Upper lobe of left lung (tissue), 6 donors: Measurements from ENCODE around the gene PGK2. TPM values are rescaled to one million over a fixed set of nuclear protein-coding genes. Genes with fewer than 3 reads are reported as not detected.

Experiments used
- ATAC-seq, 2 donors: fragments of 200-7000 bp; cut with Tn5 transposase; one replicate each; pipeline ENCODE4 v1.9.1; 2022; ENCODE audit warnings: mild to moderate bottlenecking in 2 of 2, moderate library complexity in 2 of 2; ENCODE audit not compliant: low FRiP score in 2 of 2
- DNase-seq, 2 donors: peaks; one replicate each; pipeline ENCODE4 v3.0.0-alpha.2; 2019 to 2020
- H3K27ac ChIP-seq, 4 donors: fragments of 200-600 bp; sonication (generic); one replicate each; pipeline ENCODE4 v1.5.1; 2016 to 2019
- H3K27me3 ChIP-seq, 4 donors: fragments of 200-600 bp; sonication (generic); one replicate each; pipeline ENCODE4 v1.5.1; 2017 to 2019
- H3K36me3 ChIP-seq, 4 donors: fragments of 200-600 bp; sonication (generic); one replicate each; pipeline ENCODE4 v1.5.1; 2016 to 2019
- H3K4me1 ChIP-seq, 4 donors: fragments of 200-600 bp; sonication (generic); one replicate each; pipeline ENCODE4 v1.5.1; 2018 to 2019
- H3K4me3 ChIP-seq, 4 donors: fragments of 200-600 bp; sonication (generic); one replicate each; pipeline ENCODE4 v1.5.1; 2017 to 2019; ENCODE audit warnings: mild to moderate bottlenecking in 2 of 4, moderate library complexity in 1 of 4
- H3K9me3 ChIP-seq, 4 donors: fragments of 200-600 bp; sonication (generic); one replicate each; pipeline ENCODE4 v1.5.1; 2018 to 2019
- EP300 ChIP-seq, 4 donors: sonication (generic); formaldehyde crosslinking; IDR thresholded peaks; one replicate each; pipeline ENCODE4 v1.5.1; 2017; ENCODE audit warnings: antibody characterized with exemption in 4 of 4, control low read depth in 2 of 4
- POLR2A ChIP-seq, 4 donors: fragments of 450-650 bp; IDR thresholded peaks; one replicate each; pipeline ENCODE4 v1.5.1; 2016 to 2017; ENCODE audit warnings: antibody characterized with exemption in 4 of 4, mild to moderate bottlenecking in 2 of 4
- POLR2AphosphoS5 ChIP-seq, 2 donors: sonication (generic); formaldehyde crosslinking; IDR thresholded peaks; one replicate each; pipeline ENCODE4 v1.5.1; 2017; ENCODE audit warnings: antibody characterized with exemption in 2 of 2
- WGBS, 2 donors: methylation state at CpG; one replicate each; pipeline ENCODE4 v1.1.5; 2017 to 2018; 5-methylcytosine and 5-hydroxymethylcytosine counted together
- total RNA-seq, 6 donors: library from RNA; depleted of rRNA in 4 of 6; stranded (reverse); fragments of >200 nt in 4 of 6; gene quantifications; one replicate each; pipeline versions ENCODE4 v1.1.0 to v1.2.1, GENCODE V29; 2016 to 2021
- TF ChIP-seq, protein P1 (sequence below), 6 experiments: fragments of 450-650 bp in 4 of 6; fragments of 200-600 bp in 2 of 6; sonication (generic) in 2 of 6; IDR thresholded peaks; one replicate each; pipeline ENCODE4 v1.5.1; 2016 to 2019; ENCODE audit warnings: antibody characterized with exemption in 6 of 6
- donor health status: DM: no; HTN: no; CAD: no; lungs with moderate emphysema.
- donor health status: DM: no; HTN: yes; CAD: no; lungs with severe emphysema.

The PGK2 gene
- not detected for total RNA-seq

DNA sequence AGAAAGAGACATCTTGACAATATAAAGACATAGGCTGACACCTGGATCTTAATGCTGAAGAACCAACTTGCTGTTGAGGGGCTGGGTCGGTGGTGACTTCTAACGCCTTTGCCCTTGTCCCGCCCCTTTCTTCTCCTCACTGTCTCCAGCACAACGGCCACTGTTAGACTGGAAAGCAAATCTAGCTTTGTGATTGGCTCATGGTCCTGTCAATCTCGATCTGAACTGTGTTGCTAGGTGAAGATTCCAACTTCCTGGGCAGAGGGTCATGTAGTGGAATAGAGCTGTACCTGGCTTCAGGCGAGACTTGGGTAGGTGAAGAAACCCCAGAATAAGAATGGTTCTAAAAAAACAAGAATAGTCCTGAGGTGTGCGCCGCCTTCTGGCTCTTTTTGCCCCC, at the start of gene PGK2:
TSS of gene PGK2 (minus strand) at position 110 of the 400 bp plus-strand sequence. CDS start at position 12, 98 bp downstream.
- WGBS, 2 donors, result 86 to 90% methylated on average over 8 of the region's 8 CpGs
- Histone ChIP-seq H3K27ac (no peak within 1 kb of the TSS), H3K27me3 (no peaks in the 10 kb centered on the region), H3K36me3 (no peaks in the 10 kb centered on the region), H3K9me3 (no peaks in the 10 kb centered on the region), H3K4me3 (no peak within 1 kb of the TSS), H3K4me1 (no peaks in the 10 kb centered on the region)
- no peak for TF ChIP-seq POLR2AphosphoS5 (IDR thresholded peaks at IDR 0.05)
- TF ChIP-seq, protein P1, sequence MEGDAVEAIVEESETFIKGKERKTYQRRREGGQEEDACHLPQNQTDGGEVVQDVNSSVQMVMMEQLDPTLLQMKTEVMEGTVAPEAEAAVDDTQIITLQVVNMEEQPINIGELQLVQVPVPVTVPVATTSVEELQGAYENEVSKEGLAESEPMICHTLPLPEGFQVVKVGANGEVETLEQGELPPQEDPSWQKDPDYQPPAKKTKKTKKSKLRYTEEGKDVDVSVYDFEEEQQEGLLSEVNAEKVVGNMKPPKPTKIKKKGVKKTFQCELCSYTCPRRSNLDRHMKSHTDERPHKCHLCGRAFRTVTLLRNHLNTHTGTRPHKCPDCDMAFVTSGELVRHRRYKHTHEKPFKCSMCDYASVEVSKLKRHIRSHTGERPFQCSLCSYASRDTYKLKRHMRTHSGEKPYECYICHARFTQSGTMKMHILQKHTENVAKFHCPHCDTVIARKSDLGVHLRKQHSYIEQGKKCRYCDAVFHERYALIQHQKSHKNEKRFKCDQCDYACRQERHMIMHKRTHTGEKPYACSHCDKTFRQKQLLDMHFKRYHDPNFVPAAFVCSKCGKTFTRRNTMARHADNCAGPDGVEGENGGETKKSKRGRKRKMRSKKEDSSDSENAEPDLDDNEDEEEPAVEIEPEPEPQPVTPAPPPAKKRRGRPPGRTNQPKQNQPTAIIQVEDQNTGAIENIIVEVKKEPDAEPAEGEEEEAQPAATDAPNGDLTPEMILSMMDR (IDR thresholded peaks at IDR 0.05), result no peak
- TF ChIP-seq EP300 (IDR thresholded peaks at IDR 0.05), result no peak
- TF ChIP-seq POLR2A (IDR thresholded peaks at IDR 0.05), result no peak
- DNase-seq, result no peak
- no peak for ATAC-seq

- Histone ChIP-seq H3K4me1 (no peaks in the 10 kb centered on the region), H3K27me3 (no peaks in the 10 kb centered on the region), H3K4me3 (no peak overlapping the region), H3K27ac (no peak overlapping the region), H3K36me3 (no peaks in the 10 kb centered on the region), H3K9me3 (no peaks in the 10 kb centered on the region)
- ATAC-seq (no peak), DNase-seq (no peak)
- no peak for TF ChIP-seq EP300 (IDR thresholded peaks at IDR 0.05)
- no peak for TF ChIP-seq POLR2AphosphoS5 (IDR thresholded peaks at IDR 0.05)
- no peak for TF ChIP-seq POLR2A (IDR thresholded peaks at IDR 0.05)
- TF ChIP-seq, protein P1 (IDR thresholded peaks at IDR 0.05), result no peak
- 85 to 86% methylated on average over 3 of the region's 3 CpGs for WGBS, 2 donors
These were observed 48.1 kb upstream of the PGK2 start for GRCh38 chr6:49835140-49835539.

- Histone ChIP-seq H3K4me3 (no peak overlapping the region), H3K27me3 (no peaks in the 10 kb centered on the region), H3K27ac (no peak overlapping the region), H3K4me1 (no peaks in the 10 kb centered on the region), H3K36me3 (no peaks in the 10 kb centered on the region), H3K9me3 (no peaks in the 10 kb centered on the region)
- TF ChIP-seq EP300 (IDR thresholded peaks at IDR 0.05), result no peak
- TF ChIP-seq POLR2AphosphoS5 (IDR thresholded peaks at IDR 0.05), result no peak
- TF ChIP-seq, protein P1 (IDR thresholded peaks at IDR 0.05), result no peak
- no peak for TF ChIP-seq POLR2A (IDR thresholded peaks at IDR 0.05)
- no peak for DNase-seq
- WGBS, 2 donors, result 69 to 90% methylated on average over 1 of the region's 1 CpG
- ATAC-seq, result no peak
These were observed 46.3 kb upstream of the PGK2 start for GRCh38 chr6:49833386-49833785.

GRCh38 chr6:49826743-49827406, 39.8 kb upstream of the PGK2 start:
- Histone ChIP-seq H3K4me1 (no peaks in the 10 kb centered on the region), H3K9me3 (no peaks in the 10 kb centered on the region), H3K27me3 (no peaks in the 10 kb centered on the region), H3K27ac (no peak overlapping the region), H3K36me3 (no peaks in the 10 kb centered on the region), H3K4me3 (no peak overlapping the region)
- no peak for TF ChIP-seq POLR2A (IDR thresholded peaks at IDR 0.05)
- TF ChIP-seq, protein P1 (IDR thresholded peaks at IDR 0.05), result no peak
- no peak for TF ChIP-seq EP300 (IDR thresholded peaks at IDR 0.05)
- no peak for TF ChIP-seq POLR2AphosphoS5 (IDR thresholded peaks at IDR 0.05)
- DNase-seq, result no peak
- no peak for ATAC-seq
- WGBS, 2 donors, result 35 to 50% methylated on average over 5 of the region's 5 CpGs

- no peak for ATAC-seq
- H3K27me3 ChIP-seq, result no peaks in the 10 kb centered on the region
- 82 to 87% methylated on average over 2 of the region's 2 CpGs for WGBS, 2 donors
- H3K9me3 ChIP-seq, result no peaks in the 10 kb centered on the region
- H3K36me3 ChIP-seq, result no peaks in the 10 kb centered on the region
- DNase-seq, result no peak
- H3K27ac ChIP-seq, result no peak overlapping the region
- no peak overlapping the region for H3K4me3 ChIP-seq
- TF ChIP-seq POLR2A (IDR thresholded peaks at IDR 0.05), result no peak
- no peak for TF ChIP-seq POLR2AphosphoS5 (IDR thresholded peaks at IDR 0.05)
- TF ChIP-seq, protein P1 (IDR thresholded peaks at IDR 0.05), result no peak
- no peak for TF ChIP-seq EP300 (IDR thresholded peaks at IDR 0.05)
- H3K4me1 ChIP-seq, result no peaks in the 10 kb centered on the region
These were observed 28.1 kb upstream of the PGK2 start for GRCh38 chr6:49815166-49815565.
